ENCODE data around the gene SAA2.
"Not testable (repeated sequence)": the region's sequence is repeated elsewhere in the genome, so short reads cannot be mapped to it uniquely, and the experiment has no call there.

The SAA2 gene

DNA sequence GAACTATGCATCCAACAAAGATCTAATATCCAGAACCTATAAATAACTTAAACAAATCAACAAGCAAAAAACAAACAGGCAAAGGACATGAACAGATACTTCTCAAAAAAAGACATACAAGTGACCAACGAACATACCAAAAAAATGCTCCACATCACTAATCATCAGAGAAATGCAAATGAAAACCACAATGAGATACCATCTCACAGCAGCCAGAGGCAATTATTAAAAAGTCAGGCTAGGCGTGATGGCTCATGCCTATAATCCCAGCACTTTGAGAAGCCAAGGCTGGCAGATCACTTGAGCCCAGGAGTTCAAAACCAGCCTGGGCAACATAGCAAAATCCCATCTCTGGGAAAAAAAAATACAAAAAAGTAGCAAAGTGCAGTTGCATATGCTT lies 22.6 kb downstream of the SAA2 start:
- H3K27me3 ChIP-seq (ENCODE audit: control insufficient read depth, insufficient read depth, low read length) = no peaks in the 10 kb centered on the region
- H3K9me3 ChIP-seq (ENCODE audit: control insufficient read depth, insufficient read depth, low read length) = no peaks in the 10 kb centered on the region
- H3K4me3 ChIP-seq (ENCODE audit: low read depth, low read length) = no peak overlapping the region
- H3K4me1 ChIP-seq (ENCODE audit: control insufficient read depth, insufficient read depth, low read length) = no peaks in the 10 kb centered on the region
- H3K36me3 ChIP-seq (ENCODE audit: control insufficient read depth, insufficient read depth, low read length) = no peaks in the 10 kb centered on the region
- no peak overlapping the region for H3K9ac ChIP-seq (ENCODE audit: low read depth, low read length)
- H3K27ac ChIP-seq (ENCODE audit: low read depth, low read length) = no peak overlapping the region

DNA sequence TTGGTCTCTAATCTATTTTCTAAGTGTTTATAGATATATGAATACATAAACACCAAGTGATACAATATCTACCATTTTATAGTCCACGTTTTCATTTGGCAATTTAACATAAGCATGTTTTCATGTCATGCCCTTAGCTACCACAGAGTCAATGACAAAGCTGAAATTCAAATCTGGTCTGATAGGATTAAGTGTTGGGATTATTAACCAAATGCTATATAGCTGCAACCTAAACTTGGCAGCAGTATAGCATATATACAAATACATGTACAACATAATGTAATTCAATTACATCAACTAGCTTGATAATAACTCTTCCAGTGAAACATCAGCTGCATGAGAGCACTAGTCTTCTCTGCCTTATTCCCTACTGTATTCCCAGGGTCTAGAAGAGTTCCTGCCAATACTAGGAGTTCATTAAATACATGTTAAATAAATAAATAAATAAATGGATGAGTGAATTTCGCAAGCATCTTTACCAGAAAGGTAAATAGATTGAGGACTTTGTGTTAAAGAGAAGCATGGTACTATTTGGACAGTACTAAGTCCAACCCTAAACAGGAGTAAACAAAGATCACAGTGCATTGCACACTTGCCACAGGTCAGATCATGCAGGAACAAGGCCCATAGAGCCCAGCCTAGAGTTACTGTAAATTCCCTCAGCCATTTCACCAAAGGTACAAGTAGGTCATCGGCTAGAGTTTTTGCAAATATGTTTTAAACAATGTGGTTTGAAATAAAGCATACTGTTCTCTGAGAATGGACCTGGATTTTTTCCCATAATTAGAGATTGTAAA lies 24.7 kb downstream of the SAA2 start:
- no peaks in the 10 kb centered on the region for H3K9me3 ChIP-seq (ENCODE audit: control insufficient read depth, insufficient read depth, low read length)
- no peak overlapping the region for H3K9ac ChIP-seq (ENCODE audit: low read depth, low read length)
- no peaks in the 10 kb centered on the region for H3K27me3 ChIP-seq (ENCODE audit: control insufficient read depth, insufficient read depth, low read length)
- no peaks in the 10 kb centered on the region for H3K36me3 ChIP-seq (ENCODE audit: control insufficient read depth, insufficient read depth, low read length)
- no peaks in the 10 kb centered on the region for H3K4me1 ChIP-seq (ENCODE audit: control insufficient read depth, insufficient read depth, low read length)
- H3K4me3 ChIP-seq (ENCODE audit: low read depth, low read length) = no peak overlapping the region
- no peak overlapping the region for H3K27ac ChIP-seq (ENCODE audit: low read depth, low read length)

DNA sequence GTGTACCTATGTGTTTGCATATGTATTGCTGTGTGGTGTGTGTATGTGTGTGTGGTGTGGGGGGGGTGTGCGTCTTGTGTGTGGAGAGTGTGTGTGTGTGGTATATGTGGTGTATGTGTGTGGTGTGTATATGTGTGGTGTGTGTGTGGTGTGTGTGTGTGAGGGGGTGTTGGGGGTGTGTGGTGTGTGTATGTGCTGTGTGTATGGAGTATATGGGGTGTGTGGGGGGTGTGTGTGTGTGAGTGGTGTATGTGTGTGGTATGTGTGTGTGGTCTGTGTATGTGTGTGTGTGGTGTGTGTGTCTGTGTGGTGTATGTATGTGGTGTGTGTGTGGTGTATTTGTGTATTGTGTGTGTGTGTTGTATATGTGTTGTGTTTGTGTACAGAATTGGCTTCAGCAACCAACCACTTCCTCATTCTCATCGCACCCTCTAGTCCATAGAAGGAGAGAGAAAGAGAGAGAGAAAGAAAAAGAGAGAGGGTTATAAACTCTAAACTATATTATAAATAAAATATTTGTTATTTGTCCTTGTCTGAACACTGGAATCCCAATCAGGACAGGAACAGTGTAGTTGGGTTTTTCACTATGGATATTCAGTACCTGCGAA lies 25.6 kb downstream of the SAA2 start:
- Histone ChIP-seq H3K27me3 (ENCODE audit: control insufficient read depth, insufficient read depth, low read length) (no peaks in the 10 kb centered on the region), H3K9ac (ENCODE audit: low read depth, low read length) (no peak overlapping the region), H3K27ac (ENCODE audit: low read depth, low read length) (no peak overlapping the region), H3K4me3 (ENCODE audit: low read depth, low read length) (no peak overlapping the region), H3K36me3 (ENCODE audit: control insufficient read depth, insufficient read depth, low read length) (no peaks in the 10 kb centered on the region), H3K4me1 (ENCODE audit: control insufficient read depth, insufficient read depth, low read length) (no peaks in the 10 kb centered on the region), H3K9me3 (ENCODE audit: control insufficient read depth, insufficient read depth, low read length) (no peaks in the 10 kb centered on the region)

DNA sequence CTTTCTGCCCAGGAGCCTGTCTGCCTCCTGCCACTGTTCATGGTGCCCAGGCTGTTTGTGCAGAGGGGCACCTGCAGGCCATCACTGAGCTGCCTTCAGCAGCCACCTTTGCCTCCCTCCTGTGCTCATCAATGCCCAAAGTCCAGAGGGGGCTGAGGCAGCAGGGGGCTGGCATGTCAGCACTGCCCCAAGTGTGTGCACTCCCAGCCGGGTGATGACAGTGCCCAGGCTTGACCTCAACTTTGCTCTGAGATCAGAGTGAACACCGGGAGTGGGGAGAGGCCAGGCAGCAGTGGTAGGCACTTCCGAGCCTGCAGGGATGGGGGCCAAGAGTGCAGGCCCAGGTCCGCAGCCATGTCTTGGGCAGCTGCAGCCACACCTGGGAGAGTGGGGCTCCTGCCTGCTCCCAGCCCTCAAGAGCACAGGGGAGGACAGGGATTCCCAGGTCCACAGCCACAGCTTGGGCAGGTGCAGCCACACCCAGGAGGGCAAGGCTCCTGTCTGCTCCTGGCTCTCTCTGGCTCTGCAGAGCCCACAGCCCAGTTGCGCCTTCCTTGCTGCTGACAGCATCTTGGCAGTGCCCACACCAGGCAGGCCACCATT lies 27.1 kb downstream of the SAA2 start:
- no peaks in the 10 kb centered on the region for H3K36me3 ChIP-seq (ENCODE audit: control insufficient read depth, insufficient read depth, low read length)

DNA sequence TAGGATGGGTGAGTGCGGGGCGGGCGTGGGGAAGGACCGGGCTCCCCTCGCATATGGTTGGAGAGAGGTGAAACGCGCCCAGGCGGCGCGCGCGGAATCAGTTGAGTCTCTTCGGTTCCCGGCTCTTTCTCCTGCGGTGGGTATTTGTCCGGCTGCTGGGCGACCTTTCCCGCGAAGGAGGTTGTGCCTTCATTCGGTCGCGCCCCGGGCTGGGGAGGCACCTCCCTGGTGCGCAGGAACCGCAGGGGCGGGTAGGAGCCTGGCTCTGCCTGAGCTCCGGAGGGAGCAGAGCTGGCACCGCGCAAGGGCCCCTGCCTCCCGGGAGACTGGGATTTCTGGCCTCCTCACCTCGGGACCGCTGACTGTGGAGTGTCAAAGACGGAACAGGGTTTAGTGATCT lies 39.4 kb downstream of the SAA2 start:
- Histone ChIP-seq H3K9ac (ENCODE audit: low read depth, low read length) (no peak overlapping the region), H3K9me3 (ENCODE audit: control insufficient read depth, insufficient read depth, low read length) (no peaks in the 10 kb centered on the region), H3K4me3 (ENCODE audit: low read depth, low read length) (no peak overlapping the region), H3K27ac (ENCODE audit: low read depth, low read length) (no peak overlapping the region), H3K4me1 (ENCODE audit: control insufficient read depth, insufficient read depth, low read length) (no peaks in the 10 kb centered on the region), H3K36me3 (ENCODE audit: control insufficient read depth, insufficient read depth, low read length) (no peaks in the 10 kb centered on the region), H3K27me3 (ENCODE audit: control insufficient read depth, insufficient read depth, low read length) (no peaks in the 10 kb centered on the region)

More for the DNA sequence above, 27.1 kb downstream of the SAA2 start:
- H3K9me3 ChIP-seq (ENCODE audit: control insufficient read depth, insufficient read depth, low read length) = no peaks in the 10 kb centered on the region
- no peaks in the 10 kb centered on the region for H3K27me3 ChIP-seq (ENCODE audit: control insufficient read depth, insufficient read depth, low read length)
- H3K9ac ChIP-seq (ENCODE audit: low read depth, low read length) = no peak overlapping the region
- H3K27ac ChIP-seq (ENCODE audit: low read depth, low read length) = no peak overlapping the region
- no peaks in the 10 kb centered on the region for H3K4me1 ChIP-seq (ENCODE audit: control insufficient read depth, insufficient read depth, low read length)
- H3K4me3 ChIP-seq (ENCODE audit: low read depth, low read length) = no peak overlapping the region

DNA sequence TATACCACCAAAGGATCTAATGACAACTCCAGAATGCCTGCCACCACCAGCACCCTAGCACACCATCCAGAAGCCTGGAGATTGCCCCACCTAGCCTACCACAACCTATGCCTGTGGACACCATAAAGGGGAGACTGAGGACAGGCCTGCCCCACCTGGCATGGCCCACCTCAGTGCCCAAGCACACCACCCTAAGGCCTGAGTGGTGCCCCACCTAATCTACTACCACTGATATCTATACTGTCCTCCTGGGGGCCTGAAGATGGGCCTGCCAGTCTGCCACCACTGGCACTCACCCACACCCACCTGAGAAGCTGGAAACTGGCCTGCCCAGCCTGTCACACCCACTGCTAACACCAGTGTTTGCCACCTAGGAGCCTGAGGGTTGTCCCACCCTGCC lies 43.7 kb downstream of the SAA2 start:
- H3K4me3 ChIP-seq (ENCODE audit: low read depth, low read length) = no peak overlapping the region
- no peaks in the 10 kb centered on the region for H3K27me3 ChIP-seq (ENCODE audit: control insufficient read depth, insufficient read depth, low read length)
- H3K9ac ChIP-seq (ENCODE audit: low read depth, low read length) = no peak overlapping the region
- no peaks in the 10 kb centered on the region for H3K36me3 ChIP-seq (ENCODE audit: control insufficient read depth, insufficient read depth, low read length)
- H3K27ac ChIP-seq (ENCODE audit: low read depth, low read length) = no peak overlapping the region
- H3K4me1 ChIP-seq (ENCODE audit: control insufficient read depth, insufficient read depth, low read length) = no peaks in the 10 kb centered on the region
- no peaks in the 10 kb centered on the region for H3K9me3 ChIP-seq (ENCODE audit: control insufficient read depth, insufficient read depth, low read length)

DNA sequence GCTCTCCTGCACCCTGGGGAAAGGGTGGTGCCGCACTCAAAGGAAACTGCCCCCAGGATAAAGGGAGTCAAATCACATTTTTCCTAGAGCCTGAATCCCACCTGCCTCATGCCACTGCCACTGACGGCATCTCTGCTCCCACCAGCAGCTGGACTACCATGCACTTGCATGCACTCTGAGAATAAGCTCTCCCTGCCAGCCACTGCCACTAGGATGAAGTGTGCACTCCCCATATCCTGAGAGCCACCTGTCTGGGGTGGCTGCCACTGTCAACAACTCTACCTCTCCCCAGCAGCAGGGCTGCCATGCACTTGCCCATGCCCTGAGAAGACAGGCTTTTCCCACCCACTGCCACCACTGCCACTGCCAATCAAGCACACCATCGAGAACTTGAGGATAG lies 44.2 kb downstream of the SAA2 start:
- Histone ChIP-seq H3K9ac (ENCODE audit: low read depth, low read length) (no peak overlapping the region), H3K36me3 (ENCODE audit: control insufficient read depth, insufficient read depth, low read length) (no peaks in the 10 kb centered on the region), H3K4me1 (ENCODE audit: control insufficient read depth, insufficient read depth, low read length) (no peaks in the 10 kb centered on the region), H3K4me3 (ENCODE audit: low read depth, low read length) (no peak overlapping the region), H3K27ac (ENCODE audit: low read depth, low read length) (no peak overlapping the region), H3K9me3 (ENCODE audit: control insufficient read depth, insufficient read depth, low read length) (no peaks in the 10 kb centered on the region), H3K27me3 (ENCODE audit: control insufficient read depth, insufficient read depth, low read length) (no peaks in the 10 kb centered on the region)

DNA sequence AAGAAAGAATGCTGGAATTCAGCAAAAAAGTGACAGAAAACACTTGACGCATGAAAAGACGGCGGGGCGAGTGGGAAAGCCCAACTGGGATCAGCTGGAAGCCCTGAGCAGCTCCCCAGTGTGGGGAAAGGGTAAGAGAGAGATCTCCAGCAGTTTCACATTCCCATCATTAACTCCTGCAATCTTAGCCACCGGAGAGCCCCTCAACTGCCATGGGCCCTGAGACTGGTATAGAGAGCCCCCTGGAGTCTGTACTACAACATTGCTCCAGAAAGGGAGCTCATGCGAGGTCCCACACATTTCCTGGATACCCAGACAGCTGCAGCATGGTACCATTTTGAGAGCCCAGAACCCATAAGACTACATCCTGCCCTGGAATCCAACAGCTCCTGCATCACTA lies 44.7 kb downstream of the SAA2 start:
- H3K4me3 ChIP-seq (ENCODE audit: low read depth, low read length) = 0 out of 2 replicates have a peak overlapping the region, but pooled peaks have one; percentile 31

DNA sequence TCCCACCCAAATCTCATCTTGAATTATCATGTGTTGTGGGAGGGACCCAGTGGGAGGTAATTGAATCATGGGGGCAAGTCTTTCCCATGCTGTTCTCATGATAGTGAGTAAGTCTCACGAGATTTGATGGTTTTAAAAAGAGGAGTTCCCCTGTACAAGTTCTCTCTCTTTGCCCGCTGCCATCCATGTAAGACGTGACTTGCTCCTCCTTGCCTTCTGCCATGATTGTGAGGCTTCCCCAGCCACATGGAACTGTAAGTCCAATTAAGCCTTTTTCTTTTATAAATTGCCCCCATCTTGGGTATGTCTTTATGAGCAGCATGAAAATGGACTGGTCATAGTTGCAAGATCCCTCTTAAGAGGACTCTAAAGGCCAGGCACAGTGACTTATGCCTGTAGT lies 50.7 kb downstream of the SAA2 start:
- not testable (repeated sequence) for H3K27me3 ChIP-seq (ENCODE audit: control insufficient read depth, insufficient read depth, low read length); H3K9ac ChIP-seq (ENCODE audit: low read depth, low read length); H3K27ac ChIP-seq (ENCODE audit: low read depth, low read length); H3K9me3 ChIP-seq (ENCODE audit: control insufficient read depth, insufficient read depth, low read length); H3K36me3 ChIP-seq (ENCODE audit: control insufficient read depth, insufficient read depth, low read length); H3K4me1 ChIP-seq (ENCODE audit: control insufficient read depth, insufficient read depth, low read length); H3K4me3 ChIP-seq (ENCODE audit: low read depth, low read length)

More for the DNA sequence above, 44.7 kb downstream of the SAA2 start:
- H3K4me1 ChIP-seq (ENCODE audit: control insufficient read depth, insufficient read depth, low read length) = no peaks in the 10 kb centered on the region
- no peaks in the 10 kb centered on the region for H3K9me3 ChIP-seq (ENCODE audit: control insufficient read depth, insufficient read depth, low read length)
- no peak overlapping the region for H3K9ac ChIP-seq (ENCODE audit: low read depth, low read length)
- no peak overlapping the region for H3K27ac ChIP-seq (ENCODE audit: low read depth, low read length)
- H3K36me3 ChIP-seq (ENCODE audit: control insufficient read depth, insufficient read depth, low read length) = no peaks in the 10 kb centered on the region
- H3K27me3 ChIP-seq (ENCODE audit: control insufficient read depth, insufficient read depth, low read length) = no peaks in the 10 kb centered on the region

DNA sequence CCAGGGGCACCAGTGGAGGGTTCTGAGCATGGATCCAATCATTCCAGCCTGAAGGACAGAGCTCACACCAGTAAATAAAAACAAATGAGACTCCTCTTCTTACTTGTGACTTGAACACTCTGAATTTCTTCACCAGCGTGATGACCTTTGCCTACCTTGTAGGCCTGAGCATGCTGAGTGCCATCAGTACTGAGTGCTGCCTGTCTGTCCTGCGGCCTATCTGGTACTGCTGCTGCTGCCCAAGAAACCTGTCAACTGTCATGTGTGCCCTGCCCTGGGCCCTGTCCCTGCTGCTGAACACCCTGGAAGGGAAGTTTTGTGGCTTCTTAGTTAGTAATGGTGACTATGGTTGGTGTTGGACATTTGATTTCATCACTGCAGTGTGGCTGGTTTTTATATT lies 51.9 kb downstream of the SAA2 start:
- Histone ChIP-seq H3K9ac (ENCODE audit: low read depth, low read length) (no peak overlapping the region), H3K9me3 (ENCODE audit: control insufficient read depth, insufficient read depth, low read length) (no peaks in the 10 kb centered on the region), H3K27ac (ENCODE audit: low read depth, low read length) (no peak overlapping the region), H3K4me3 (ENCODE audit: low read depth, low read length) (no peak overlapping the region), H3K36me3 (ENCODE audit: control insufficient read depth, insufficient read depth, low read length) (no peaks in the 10 kb centered on the region), H3K27me3 (ENCODE audit: control insufficient read depth, insufficient read depth, low read length) (no peaks in the 10 kb centered on the region), H3K4me1 (ENCODE audit: control insufficient read depth, insufficient read depth, low read length) (peaks cover 3% of the 10 kb centered on the region; the same call in 1 of the 2 replicates)

Measured in HUES48 (cell line).